Stimulated activated CD4-positive, alpha-beta T cell treated with anti-CD3 and anti-CD28 coated beads, Interleukin-12 subunit alpha, Interleukin-12 subunit beta, amount 100 ng/mL, for 24 hours (primary cell): ENCODE data around the gene RALGDS.
A peak's percentile ranks its signal among the peaks of the same experiment; 100 is the strongest.

Experiments used
- DNase-seq, 2 experiments: peaks; one replicate each; pipeline ENCODE4 v3.0.0-alpha.2; 2020; ENCODE audit warnings: low read depth in 2 of 2

Gene RALGDS

DNA sequence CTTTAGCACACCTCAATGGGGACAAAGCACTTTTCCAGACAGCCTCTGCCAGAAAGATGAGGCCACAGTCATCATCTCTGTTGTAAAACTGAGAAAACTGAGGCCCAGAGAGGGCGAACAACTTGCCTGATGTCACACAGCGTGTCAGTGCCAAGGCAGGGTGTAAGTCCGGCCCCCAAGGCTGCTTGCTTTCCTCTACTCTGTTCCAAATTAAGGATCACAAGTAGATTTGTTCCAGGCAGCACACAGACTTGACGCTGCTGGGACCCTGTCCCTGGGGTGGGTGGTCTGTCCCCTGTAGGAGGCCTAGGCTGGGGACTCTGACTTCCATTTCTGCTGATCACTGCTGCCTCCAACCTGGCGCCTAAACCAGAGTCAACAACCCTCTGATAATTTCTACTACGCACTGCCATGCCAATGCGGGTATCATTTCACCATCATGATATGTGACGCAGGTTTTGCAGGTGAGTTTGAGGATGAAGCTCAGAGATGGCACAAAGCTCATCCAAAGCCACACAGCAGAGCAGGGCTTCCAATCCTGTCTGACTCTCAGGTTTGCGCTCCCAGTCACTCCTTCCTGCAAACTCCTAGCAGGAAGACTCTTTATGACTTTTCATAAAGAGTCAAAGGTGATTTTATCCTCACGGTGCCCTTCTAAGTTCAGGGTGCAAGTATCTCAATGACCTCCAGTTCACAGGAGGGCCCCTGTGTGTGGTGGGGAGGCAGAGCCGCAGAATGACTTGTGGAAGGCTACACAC lies 13.5 kb upstream of the RALGDS start:
- no peak for DNase-seq

GRCh38 chr9:133133681-133134387 lies 12.8 kb upstream of the RALGDS start:
- peak; percentile 67 to 75 for DNase-seq

DNA sequence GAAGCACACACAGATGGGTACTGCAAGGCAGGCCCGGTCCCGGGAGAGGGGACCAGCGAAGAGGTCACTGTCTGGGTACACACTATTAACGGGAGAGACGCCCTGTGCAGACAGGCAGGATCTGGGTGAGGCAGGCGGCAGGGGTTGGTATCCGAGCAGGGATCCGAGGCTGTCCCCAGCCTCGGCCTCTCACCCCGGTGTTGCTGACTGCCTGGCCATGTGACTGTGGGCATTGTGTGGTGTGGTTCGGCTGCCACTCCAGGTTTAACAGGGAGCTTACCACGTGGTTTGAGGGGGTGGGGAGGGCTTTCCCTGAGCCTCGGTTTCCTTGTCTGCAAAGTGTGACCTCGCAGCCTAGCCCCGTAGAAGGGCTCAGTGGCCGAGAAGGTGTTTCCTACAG lies 11.1 kb upstream of the RALGDS start:
- no peak for DNase-seq

DNA sequence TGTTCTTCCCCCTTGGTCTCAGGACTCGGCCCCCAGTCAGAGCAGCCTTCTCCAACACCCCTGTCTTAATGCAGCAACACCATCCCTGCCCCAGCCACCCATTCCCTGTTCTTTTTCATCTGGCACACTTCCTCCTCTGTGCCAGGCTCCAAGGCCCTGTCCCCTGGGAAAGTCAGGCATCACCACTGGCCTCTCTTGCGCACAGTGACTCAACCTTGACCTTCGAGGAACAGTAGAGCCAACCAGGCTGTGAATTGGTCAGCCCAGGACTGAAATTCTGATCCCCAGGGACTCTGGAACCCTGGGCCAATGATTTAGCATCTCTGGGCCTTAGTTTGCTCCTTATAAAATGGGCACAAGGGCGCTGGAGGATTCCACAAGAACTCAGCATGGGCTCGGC lies 10.5 kb upstream of the RALGDS start:
- DNase-seq = no peak

DNA sequence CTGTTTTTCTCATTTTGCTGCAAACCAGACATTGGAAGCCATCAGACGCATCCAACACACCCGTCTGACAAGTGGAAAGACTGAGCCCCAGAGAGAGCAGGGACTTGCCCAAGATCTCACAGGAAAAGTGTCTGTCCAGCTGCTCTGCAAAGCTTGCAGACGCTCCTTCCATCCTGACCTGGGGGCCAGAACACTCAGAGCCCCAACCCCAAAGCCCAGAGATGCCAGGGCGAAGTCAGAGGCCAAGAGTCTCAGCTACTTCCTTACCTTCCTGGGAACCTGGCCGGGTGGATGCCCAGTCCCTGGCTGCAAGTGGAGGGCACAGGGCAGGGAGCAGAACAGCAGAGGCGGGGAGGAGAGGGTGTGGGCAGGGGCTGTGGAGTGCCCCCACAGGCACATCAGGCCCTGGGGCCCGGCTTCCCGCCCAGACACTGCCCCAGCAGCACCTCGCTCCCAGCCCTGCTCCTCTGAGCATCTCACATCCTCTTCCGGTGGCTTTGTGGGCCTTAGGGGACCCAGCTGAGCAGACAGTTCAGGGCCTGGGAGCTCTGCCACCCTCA lies 9.7 kb upstream of the RALGDS start:
- DNase-seq = no peak

DNA sequence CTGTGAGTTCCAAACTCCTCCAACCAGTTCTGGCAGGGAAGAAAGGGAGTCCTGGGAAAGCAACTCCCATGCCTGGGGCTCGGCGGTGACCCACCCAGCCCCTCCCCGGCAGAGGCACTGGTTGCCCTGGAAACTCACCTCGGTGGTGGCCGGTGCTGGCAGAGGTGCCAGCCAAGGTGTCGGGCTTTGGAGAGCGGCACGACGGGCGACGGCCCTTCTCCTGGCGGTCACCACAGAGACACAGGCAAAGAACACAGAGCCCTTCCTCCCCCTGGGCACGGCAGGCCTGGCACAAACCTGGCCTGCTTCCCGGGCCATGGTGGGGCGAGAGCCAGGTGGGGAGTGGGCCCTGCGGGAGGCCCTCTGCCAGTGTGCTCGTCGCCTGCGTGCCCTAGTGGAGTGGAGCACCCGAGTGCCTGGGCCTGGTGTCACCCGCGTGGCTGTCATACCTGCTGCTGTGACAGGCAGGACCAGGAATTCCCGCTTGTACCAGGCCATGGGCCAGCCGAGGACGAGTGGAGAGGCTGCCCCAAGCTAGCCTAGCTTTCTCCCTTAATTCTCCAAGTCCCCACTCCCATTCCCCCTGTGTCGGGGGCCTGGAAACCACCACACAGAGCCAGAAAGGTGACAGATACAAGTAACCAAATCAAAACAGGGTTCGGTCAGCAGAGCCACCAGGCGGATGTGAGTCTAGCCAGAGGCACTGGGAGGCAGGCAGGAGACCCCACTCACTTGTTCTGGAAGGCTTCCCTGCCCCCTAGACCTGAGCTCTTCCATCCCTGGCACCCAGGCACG lies 8.2 kb upstream of the RALGDS start:
- no peak for DNase-seq

- DNase-seq = no peak
Measured at GRCh38 chr9:133128152-133128551, 7.1 kb upstream of the RALGDS start.

- DNase-seq = no peak
Measured at GRCh38 chr9:133127340-133127981, 6.4 kb upstream of the RALGDS start.

- DNase-seq = no peak
Measured at GRCh38 chr9:133126697-133127339, 5.8 kb upstream of the RALGDS start.

GRCh38 chr9:133125941-133126696 lies 5.1 kb upstream of the RALGDS start:
- DNase-seq = no peak

- DNase-seq = no peak
Measured at GRCh38 chr9:133124907-133125275, 3.9 kb upstream of the RALGDS start.

DNA sequence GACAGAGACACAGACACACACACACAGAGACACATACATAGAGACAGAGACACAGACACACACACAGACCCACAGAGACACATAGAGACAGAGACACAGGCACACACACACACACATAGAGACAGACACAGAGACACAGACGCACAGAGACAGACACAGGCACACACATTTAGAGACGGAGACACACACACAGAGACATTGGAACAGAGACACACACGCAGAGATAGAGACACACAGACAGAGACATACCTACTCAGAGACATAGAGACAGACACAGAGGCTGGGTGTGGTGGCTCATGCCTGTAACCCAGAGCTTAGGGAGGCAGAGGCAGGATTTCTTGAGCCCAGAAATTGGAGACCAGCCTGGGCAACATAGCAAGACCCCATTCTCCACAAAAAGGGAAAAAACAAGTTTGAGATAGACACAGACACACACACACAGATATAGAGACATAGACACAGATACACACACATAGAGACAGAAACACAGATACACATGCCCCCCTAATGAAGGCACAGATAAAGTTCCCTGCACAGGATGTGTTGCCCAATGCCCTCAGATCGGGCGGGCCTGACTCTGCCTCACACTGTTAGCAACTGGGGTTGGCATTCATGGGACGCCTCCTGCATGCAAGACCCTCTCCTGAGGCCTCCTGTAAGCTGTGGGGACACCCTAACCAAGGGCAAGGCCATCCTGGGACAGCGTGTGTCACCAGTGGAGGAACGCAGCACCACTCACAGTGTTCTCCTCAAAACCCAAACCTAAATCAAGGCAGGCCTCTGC lies 3.3 kb upstream of the RALGDS start:
- DNase-seq = no peak

DNA sequence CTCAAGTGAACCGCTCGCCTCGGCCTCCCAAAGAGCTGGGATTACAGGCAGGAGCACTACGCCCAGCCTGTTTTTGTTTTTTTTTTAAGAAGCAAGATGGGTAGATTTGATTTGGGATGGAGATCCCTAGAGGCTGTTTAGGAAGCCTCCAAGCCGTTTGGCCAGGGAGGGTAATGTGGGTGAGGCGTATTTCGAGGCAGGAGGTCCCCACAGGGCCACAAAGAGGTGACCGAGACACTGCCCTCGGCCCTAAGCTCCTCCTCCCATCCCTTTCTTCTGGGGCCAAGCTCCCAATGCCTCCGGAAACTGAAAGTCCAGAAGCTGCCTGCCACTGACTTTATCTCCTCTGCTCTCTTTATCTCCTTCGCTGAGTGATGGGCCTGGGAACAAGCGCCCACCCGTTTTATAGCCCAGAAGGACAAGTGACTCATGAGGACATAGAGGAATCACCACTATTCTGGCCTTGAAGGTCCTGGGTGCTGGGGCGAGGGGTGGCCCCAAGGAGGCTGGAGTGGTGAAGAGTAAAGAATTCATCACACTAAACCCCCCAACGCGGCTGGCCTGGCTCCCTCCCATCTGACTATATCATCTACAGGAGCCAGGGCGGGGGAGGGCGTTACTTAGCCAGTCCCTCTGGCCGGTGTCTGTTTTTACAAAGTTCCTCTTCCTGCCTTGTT lies 2.0 kb upstream of the RALGDS start:
- DNase-seq = no peak

GRCh38 chr9:133122605-133122934 lies 1.5 kb upstream of the RALGDS start:
- no peak for DNase-seq

GRCh38 chr9:133121915-133122550 lies 993 bp upstream of the RALGDS start:
- no peak for DNase-seq

DNA sequence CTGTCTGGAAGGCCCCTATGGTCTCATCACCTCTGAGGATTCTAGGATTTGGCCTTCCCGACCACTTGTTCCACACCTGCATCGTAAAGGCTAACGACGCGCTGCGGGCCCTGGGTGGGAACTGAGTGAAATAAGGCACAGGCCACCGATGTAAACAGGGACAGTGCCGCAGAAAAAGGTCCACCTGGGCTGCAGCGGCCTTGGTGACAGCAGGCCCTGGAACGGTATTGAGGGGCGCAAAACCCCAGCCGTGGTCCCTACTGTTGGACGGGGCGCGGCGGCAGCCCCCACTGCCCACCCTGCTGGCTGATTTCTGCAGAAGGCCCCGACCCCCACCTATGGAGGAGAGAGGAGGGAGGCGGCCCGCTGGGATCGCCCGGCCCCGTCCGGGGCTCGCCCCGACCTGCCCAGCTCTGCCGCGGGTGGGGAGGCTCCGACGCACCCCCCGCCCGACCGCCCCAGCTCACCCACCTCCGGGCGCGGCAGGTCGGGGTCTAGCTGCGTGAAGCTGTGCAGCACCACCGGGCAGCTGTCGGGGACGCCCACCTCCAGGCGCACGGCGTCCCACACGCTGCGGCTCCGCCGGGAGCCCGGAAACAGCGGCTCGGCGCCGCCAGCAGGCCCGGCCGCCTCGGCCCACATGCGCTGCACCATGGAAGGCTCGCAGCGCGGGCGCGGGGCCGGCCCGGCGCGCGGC lies 391 bp downstream of the RALGDS start:
- no peak for DNase-seq

GRCh38 chr9:133119846-133120500 lies 1.1 kb downstream of the RALGDS start:
- DNase-seq = no peak
